PC-9 (cell line): ENCODE measurements around the gene ERICH2. TPM values are rescaled to one million over a fixed set of nuclear protein-coding genes. Genes with fewer than 3 reads are reported as not detected.
A peak's percentile ranks its signal among the peaks of the same experiment; 100 is the strongest.

Experiments used
- BruUV-seq: library from RNA; stranded (reverse); fragments of 400-500 nt; replicated peaks from 2 replicates; lab custom pipeline; 2021; lab: Mats Ljungman, UMichigan
- CTCF ChIA-PET: fragments of 300-600 bp; sonication (Branson Sonifier 250); formaldehyde crosslinking; loops from one replicate; lab custom pipeline; 2022; ENCODE audit warnings: antibody characterized with exemption; lab: Charles Lee
- POLR2A ChIA-PET: fragments of 300-600 bp; sonication (Branson Sonifier 250); formaldehyde crosslinking; loops from one replicate; lab custom pipeline; 2022; ENCODE audit warnings: antibody characterized with exemption; ENCODE audit not compliant: unreplicated experiment; lab: Charles Lee
- DNase-seq, 2 experiments: peaks; one replicate each; pipeline versions ENCODE4 v3.0.0 to v3.0.0-alpha.2; 2015 to 2022; ENCODE audit warnings: mixed read lengths in 1 of 2
- H2AFZ ChIP-seq: fragments of 200-600 bp; sonication (generic); 2 replicates; pipeline ENCODE4 v1.8.1; 2017; ENCODE audit warnings: antibody characterized with exemption
- H3F3A ChIP-seq: fragments of 200-600 bp; sonication (generic); 2 replicates; pipeline ENCODE4 v1.8.1; 2017; ENCODE audit warnings: antibody characterized with exemption, mild to moderate bottlenecking, low read depth; ENCODE audit not compliant: insufficient read depth
- H3K27ac ChIP-seq: fragments of 200-600 bp; sonication (generic); 2 replicates; pipeline ENCODE4 v1.6.1; 2016; ENCODE audit warnings: mixed run types
- H3K27me3 ChIP-seq: fragments of 200-600 bp; sonication (generic); 2 replicates; pipeline ENCODE4 v1.6.1; 2016; ENCODE audit warnings: low read depth, mixed run types; ENCODE audit not compliant: insufficient read depth
- H3K36me3 ChIP-seq: fragments of 200-600 bp; sonication (generic); 2 replicates; pipeline ENCODE4 v1.6.1; 2016; ENCODE audit warnings: low read depth, mixed run types
- H3K4me1 ChIP-seq: fragments of 200-600 bp; sonication (generic); replicated peaks from 2 replicates; pipeline ENCODE4 v1.6.1; 2016; ENCODE audit warnings: mixed run types; ENCODE audit not compliant: insufficient read depth
- H3K4me2 ChIP-seq: fragments of 200-600 bp; sonication (generic); 2 replicates; pipeline ENCODE4 v1.6.1; 2017; ENCODE audit warnings: mixed run types
- H3K4me3 ChIP-seq: fragments of 200-600 bp; sonication (generic); 2 replicates; pipeline ENCODE4 v1.6.1; 2016; ENCODE audit warnings: mixed run types
- H3K79me2 ChIP-seq: fragments of 200-600 bp; sonication (generic); 2 replicates; pipeline ENCODE4 v1.6.1; 2017; ENCODE audit warnings: low read depth, mixed run types
- H3K9me2 ChIP-seq: fragments of 200-600 bp; sonication (generic); 2 replicates; pipeline ENCODE4 v1.8.1; 2017; ENCODE audit warnings: mild to moderate bottlenecking; ENCODE audit not compliant: insufficient read depth
- H3K9me3 ChIP-seq: fragments of 200-600 bp; sonication (generic); 2 replicates; pipeline ENCODE4 v1.8.1; 2016; ENCODE audit warnings: low read depth; ENCODE audit not compliant: insufficient read depth
- H4K20me1 ChIP-seq: fragments of 200-600 bp; sonication (generic); 2 replicates; pipeline ENCODE4 v1.8.1; 2017; ENCODE audit not compliant: insufficient read depth
- CTCF ChIP-seq: fragments of 200-600 bp; sonication (generic); conservative IDR thresholded peaks from 2 replicates; pipeline ENCODE4 v1.6.1; 2017; ENCODE audit warnings: mixed run types, antibody characterized with exemption, mild to moderate bottlenecking, moderate library complexity
- EZH2 ChIP-seq: fragments of 200-600 bp; sonication (generic); IDR thresholded peaks from 2 replicates; pipeline ENCODE4 v1.8.0; 2017; ENCODE audit warnings: antibody characterized with exemption, low read depth
- intact Hi-C: fragments of 100-400 bp; cut with micrococcal nuclease; formaldehyde crosslinking; loops from one replicate; pipeline ENCODE4 v1.10.0; 2022; ENCODE audit not compliant: unreplicated experiment
- total RNA-seq: library from RNA; stranded (reverse); gene quantifications from 2 replicates; pipeline ENCODE4 v1.2.3, GENCODE V29; 2021

The ERICH2 gene
- total RNA-seq, 1 experiment from 2014 or later, result 2.0 TPM

- Histone ChIP-seq H3K36me3 (no peaks in the 10 kb centered on the region), H3K4me1 (no peaks in the 10 kb centered on the region), H3K4me2 (peak overlapping the region; percentile 86), H3F3A (no peaks in the 10 kb centered on the region), H2AFZ (no peak overlapping the region), H3K9me2 (no peaks in the 10 kb centered on the region), H3K27ac (no peak overlapping the region), H3K9me3 (no peaks in the 10 kb centered on the region), H4K20me1 (no peaks in the 10 kb centered on the region), H3K4me3 (peak overlapping the region; percentile 65), H3K27me3 (no peaks in the 10 kb centered on the region), H3K79me2 (no peaks in the 10 kb centered on the region)
- TF ChIP-seq EZH2 (no peak), CTCF (no peak)
- intact Hi-C loops, result loop anchor here (10.0 kb wide), 1 partner anchor 233 kb away; no protein-coding TSS in a partner anchor
- peak in 1 of 2 experiments; percentile 3 for DNase-seq
- BruUV-seq, result no TSS peak
- ChIA-PET CTCF (no interaction called here), POLR2A (no interaction called here)
Measured at GRCh38 chr2:170818036-170818751, 48.0 kb downstream of the ERICH2 start.

GRCh38 chr2:170818752-170819470 is 48.7 kb downstream of the ERICH2 start:
- Histone ChIP-seq H3K79me2 (no peaks in the 10 kb centered on the region), H3K9me3 (no peaks in the 10 kb centered on the region), H3K4me3 (no peak overlapping the region; the same call in 1 of the 2 replicates), H2AFZ (no peak overlapping the region), H3K36me3 (no peaks in the 10 kb centered on the region), H3K27me3 (no peaks in the 10 kb centered on the region), H3K4me1 (no peaks in the 10 kb centered on the region), H3K9me2 (no peaks in the 10 kb centered on the region), H3F3A (no peaks in the 10 kb centered on the region), H3K4me2 (peak overlapping the region; percentile 86; the same call in 1 of the 2 replicates), H3K27ac (no peak overlapping the region), H4K20me1 (no peaks in the 10 kb centered on the region)
- ChIA-PET CTCF (no interaction called here), POLR2A (no interaction called here)
- TF ChIP-seq EZH2, result no peak
- TF ChIP-seq CTCF, result no peak
- DNase-seq, result no peak
- intact Hi-C loops, result loop anchor here (10.0 kb wide), 1 partner anchor 234 kb away; no protein-coding TSS in a partner anchor
- no TSS peak for BruUV-seq

GRCh38 chr2:170819680-170820664 is 49.8 kb downstream of the ERICH2 start:
- no TSS peak for BruUV-seq
- no peak overlapping the region for H2AFZ ChIP-seq
- intact Hi-C loops, result loop anchor here (10.0 kb wide), 1 partner anchor 235 kb away; no protein-coding TSS in a partner anchor
- H3K27me3 ChIP-seq, result no peaks in the 10 kb centered on the region
- no peaks in the 10 kb centered on the region for H4K20me1 ChIP-seq
- no peaks in the 10 kb centered on the region for H3F3A ChIP-seq
- no peaks in the 10 kb centered on the region for H3K9me2 ChIP-seq
- CTCF ChIA-PET, result no interaction called here
- no peaks in the 10 kb centered on the region for H3K36me3 ChIP-seq
- no peak for TF ChIP-seq CTCF
- TF ChIP-seq EZH2, result no peak
- no peak overlapping the region for H3K4me2 ChIP-seq
- no peak for DNase-seq
- no peaks in the 10 kb centered on the region for H3K4me1 ChIP-seq
- H3K4me3 ChIP-seq, result no peak overlapping the region
- no peaks in the 10 kb centered on the region for H3K9me3 ChIP-seq
- no peaks in the 10 kb centered on the region for H3K79me2 ChIP-seq
- POLR2A ChIA-PET, result no interaction called here
- no peak overlapping the region for H3K27ac ChIP-seq
